ENCODE measurements around the gene CST5.
"Not testable (repeated sequence)": the region's sequence is repeated elsewhere in the genome, so short reads cannot be mapped to it uniquely, and the experiment has no call there.

Gene CST5

DNA sequence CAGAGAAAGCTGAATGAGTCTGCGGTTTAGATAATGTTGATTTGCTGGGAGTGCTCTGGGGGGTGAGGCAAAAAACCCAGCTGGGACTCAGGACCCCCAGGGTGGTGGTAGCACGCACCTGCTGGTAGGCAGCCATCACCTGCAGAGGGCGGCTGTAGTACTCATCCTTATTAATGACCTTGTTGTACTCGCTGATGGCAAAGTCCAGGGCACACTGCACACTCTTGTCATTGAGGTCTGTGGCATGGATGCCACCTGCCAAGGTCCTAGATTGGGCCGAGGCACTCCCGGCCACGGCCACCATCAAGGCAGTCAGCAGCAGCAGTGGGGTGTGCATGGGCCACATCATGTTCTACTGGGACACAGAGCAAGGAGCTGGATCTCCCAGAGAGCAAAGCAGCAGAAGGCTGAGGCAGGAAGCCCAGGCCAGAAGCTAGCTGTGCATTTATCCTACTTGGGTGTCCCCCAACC lies at the start of gene CST5:
Gene CST5, minus strand, starts transcription at position 421 of the 471 bp plus-strand sequence. Its CDS starts 72 bp downstream, at position 349.
- in situ Hi-C loops (cut with MboI; ENCODE audit: low sequenced_read_pairs) = no loop called here

- in situ Hi-C loops (cut with MboI; ENCODE audit: low sequenced_read_pairs) = no loop called here
Observed at GRCh38 chr20:23928788-23929187, 49.2 kb upstream of the CST5 start.

- in situ Hi-C loops (cut with MboI; ENCODE audit: low sequenced_read_pairs) = no loop called here
Observed at GRCh38 chr20:23928353-23928752, 48.8 kb upstream of the CST5 start.

DNA sequence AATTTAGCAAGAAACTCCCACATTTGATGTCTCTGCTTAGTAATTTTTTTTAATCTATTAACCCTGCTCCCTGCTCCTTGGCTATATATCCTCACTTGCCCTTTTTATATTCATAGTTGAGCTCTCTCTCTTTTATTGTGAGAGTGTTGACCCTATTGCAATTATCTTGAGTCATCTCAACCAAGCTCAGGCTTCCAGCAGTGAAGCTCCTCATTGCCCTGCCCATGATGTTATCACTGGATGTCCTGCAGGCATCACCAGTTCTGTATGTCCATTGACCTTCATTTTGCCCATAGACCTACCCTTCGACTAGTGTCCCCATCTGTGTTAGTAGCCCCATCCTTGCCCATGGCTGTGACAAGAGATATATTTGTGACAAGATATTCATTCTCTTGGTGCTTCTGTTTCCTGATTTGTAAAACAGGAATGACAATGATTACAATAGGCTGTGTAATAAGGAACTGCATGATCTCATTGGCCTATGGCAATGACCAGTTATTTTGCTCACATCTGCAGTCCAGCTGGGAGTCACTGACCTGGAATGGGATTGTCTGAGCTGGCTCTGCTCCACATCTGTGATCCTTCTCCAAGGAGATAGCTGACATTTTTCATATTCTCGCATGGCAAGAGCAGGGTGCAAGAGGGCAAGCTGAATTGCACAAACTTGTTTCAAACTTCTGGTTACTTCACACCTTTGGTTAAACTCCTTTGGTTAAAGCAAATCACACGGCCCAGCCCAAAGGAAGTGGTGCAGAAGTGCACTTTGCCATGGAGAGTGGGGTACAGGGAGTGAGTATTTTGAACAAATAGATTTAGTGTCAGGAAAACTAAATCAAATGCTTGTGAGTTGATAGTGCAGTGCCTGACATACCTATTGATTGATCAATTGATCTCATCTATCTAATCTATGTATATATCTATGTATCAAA lies 47.7 kb upstream of the CST5 start:
- in situ Hi-C loops (cut with MboI; ENCODE audit: low sequenced_read_pairs) = no loop called here

- in situ Hi-C loops (cut with MboI; ENCODE audit: low sequenced_read_pairs) = no loop called here
Observed at GRCh38 chr20:23926526-23926880, 47.0 kb upstream of the CST5 start.

DNA sequence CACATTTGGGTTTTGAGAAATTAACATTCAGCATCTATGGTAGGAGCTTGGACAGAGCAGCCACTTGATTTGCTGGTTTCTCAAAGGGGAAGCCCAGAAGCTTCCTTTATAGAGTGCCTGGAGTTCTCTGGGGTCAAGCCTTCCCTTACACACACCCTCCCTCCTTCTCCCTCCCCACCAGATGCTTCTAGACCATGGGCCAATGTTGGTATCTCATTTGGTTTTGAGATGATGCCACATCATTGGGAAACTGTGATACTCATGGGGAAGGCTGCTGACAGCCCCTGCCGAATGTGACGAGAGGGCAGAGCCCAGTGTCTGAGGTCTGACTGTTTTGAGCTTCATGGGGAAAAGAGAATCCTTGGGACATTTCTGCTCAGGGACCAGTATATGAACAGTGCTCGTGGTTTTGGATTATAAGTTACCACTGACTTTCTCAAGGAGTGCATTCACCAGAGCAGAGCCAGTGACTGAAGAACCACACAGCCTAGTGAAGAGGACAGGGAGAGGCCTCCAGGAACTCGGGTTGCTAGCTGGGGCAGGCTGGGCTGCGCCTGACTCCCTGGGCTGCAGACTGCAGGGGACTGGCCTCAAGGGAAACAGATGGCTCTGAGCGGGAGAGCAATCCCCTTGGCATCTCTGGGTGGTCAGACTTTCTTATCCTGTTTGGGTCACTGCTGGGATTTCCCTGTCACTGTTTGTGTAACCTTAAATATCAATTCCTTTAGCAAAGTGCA lies 46.4 kb upstream of the CST5 start:
- in situ Hi-C loops (cut with MboI; ENCODE audit: low sequenced_read_pairs) = no loop called here

DNA sequence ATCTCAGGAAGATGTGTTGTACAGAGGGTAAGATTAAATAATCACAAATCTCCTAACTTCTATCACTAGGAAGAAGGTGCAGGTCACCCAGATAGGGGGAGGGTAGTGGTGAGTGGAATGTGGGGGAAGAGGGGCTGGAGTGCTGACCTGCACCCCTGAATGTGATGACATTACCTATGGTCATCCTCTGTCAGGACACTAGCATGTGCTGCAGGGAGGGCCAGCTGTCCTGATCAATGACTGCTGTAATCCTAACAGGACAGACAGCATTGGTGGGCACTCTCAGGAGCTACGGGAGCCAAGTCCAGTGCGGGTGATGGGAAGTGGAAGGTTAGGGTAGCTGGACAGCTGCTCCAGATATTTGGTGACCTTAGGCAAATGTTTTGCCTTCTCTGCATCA lies 45.2 kb upstream of the CST5 start:
- in situ Hi-C loops (cut with MboI; ENCODE audit: low sequenced_read_pairs) = no loop called here

DNA sequence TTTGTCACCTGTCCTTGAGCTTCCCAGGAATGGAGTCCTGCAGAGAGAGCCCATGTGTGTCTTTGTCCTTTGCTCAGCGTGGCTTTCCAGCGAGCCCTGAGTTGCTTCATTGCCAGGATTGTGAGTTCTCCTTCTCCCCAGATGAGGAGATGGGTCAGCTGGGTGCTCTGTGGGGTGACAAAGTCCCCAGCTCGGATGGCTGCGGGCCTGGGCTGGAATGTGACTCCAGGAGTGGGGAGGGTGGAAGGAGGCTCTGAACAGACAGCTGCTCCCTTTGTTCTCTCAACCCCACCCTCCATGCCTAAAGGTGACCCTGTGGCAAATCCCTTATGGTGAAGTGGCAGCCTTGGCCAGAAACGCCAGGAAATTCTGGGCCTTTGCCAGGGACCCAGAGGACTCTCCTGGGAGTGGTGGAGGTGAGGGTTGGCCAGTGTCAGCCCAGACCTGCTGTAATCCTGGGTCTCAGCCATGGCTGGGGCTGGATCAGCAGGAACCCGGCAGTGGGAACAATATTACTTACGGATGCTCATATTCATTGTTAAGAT lies 44.4 kb upstream of the CST5 start:
- in situ Hi-C loops (cut with MboI; ENCODE audit: low sequenced_read_pairs) = no loop called here

GRCh38 chr20:23923311-23923710 lies 43.8 kb upstream of the CST5 start:
- in situ Hi-C loops (cut with MboI; ENCODE audit: low sequenced_read_pairs) = no loop called here

DNA sequence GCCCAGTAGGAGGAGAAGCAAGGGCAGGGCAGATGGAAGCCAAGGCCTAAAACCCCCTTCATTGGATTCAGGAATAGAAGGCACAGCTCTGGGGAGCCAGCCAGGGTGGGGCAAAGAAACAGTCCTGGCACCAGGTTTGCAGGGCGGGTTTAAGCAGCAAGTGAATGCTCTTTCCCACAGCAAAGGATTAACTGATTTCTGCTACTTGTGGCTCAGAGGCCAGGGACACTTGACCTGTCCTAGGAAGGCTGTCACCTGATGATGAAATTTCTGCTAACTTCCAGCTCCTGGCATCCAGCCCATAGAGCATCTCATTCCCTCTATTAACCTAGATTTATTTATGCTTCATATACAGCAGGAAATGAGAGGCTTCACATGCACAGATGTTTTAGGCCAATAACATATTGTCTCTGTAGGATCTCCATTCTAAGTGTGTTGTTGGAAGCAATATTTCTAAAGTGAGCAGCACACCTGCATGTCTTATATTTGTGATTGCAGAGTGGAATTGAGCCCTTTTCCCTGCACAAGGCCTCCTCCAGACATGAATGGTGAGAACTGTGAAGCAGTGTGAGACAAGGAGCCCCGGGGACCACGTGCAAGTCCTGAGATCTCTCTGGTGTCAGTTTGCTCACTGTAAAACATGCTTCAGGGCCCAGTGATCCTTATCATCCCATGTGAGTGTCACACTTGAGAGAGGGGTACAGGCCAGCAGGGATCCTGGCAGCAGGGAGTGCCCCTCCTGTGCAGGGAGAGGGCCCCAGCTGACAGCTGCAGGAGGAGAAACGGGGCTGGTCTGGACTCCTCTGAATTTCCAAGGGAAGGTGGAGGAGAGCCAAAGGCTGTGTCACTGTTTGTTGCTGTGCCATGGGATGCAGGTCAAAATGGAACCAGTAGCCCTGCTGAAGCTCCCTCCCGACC lies 41.1 kb upstream of the CST5 start:
- in situ Hi-C loops (cut with MboI; ENCODE audit: low sequenced_read_pairs) = no loop called here

GRCh38 chr20:23918896-23919295 lies 39.3 kb upstream of the CST5 start:
- in situ Hi-C loops (cut with MboI; ENCODE audit: low sequenced_read_pairs) = no loop called here

DNA sequence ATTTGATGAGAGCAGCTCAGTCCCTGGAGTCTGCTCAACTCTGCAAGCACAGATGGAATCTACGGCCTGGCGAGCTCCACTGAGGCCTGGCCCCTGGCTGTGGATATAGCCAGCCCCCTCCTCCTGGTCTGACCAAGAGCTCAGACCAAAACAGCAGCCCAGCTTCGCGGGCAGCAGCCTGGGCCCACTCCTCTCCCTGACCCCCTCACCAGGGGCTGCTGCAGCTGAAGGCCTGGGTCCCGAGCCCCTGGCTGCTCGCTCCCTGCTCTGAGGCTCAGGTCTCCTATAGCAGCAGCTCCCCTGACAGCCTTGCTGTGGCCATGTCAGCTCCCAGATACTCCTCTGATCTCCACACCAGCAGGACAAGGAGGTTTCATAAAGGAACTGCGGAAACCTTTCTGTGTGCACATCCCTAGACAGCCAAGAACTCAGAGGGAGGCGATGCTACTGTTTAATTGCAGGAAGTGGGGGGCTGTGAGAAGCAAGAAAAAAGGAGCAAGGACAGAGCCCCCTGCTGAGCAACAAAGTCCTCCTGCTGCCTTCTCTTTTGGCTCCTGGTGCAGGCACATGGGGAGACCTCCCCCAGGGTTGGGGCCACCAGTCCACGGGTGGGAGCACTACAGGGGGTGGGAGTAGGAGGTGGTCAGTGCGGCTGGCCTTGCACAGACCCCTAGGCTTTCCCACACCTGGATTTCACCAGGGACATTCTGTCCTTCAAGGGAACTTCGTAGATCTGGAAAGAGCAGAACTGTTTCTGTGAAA lies 38.7 kb upstream of the CST5 start:
- in situ Hi-C loops (cut with MboI; ENCODE audit: low sequenced_read_pairs) = no loop called here

- in situ Hi-C loops (cut with MboI; ENCODE audit: low sequenced_read_pairs) = no loop called here
Observed at GRCh38 chr20:23917024-23917725, 37.6 kb upstream of the CST5 start.

DNA sequence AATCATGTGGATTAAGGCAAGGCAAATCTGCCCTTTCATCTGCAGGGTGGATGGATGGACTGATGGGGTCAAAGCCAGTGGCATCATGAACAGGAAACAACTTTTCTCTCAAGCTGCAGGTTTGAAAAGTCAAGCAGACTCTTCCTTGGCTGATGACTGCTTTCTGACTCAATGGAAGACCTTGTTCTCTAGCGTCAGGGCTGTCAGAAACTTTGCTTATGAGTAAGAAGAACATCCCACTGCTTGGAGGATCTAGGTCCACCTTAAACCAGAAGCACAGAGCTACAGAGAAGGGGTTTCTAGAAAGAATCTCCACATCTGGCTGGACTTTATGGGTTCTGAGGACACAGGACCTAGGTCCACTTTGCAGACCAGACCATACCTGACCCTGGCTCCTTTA lies 36.3 kb upstream of the CST5 start:
- in situ Hi-C loops (cut with MboI; ENCODE audit: low sequenced_read_pairs) = no loop called here

GRCh38 chr20:23914469-23914868 lies 34.9 kb upstream of the CST5 start:
- in situ Hi-C loops (cut with MboI; ENCODE audit: low sequenced_read_pairs) = not testable (repeated sequence)

DNA sequence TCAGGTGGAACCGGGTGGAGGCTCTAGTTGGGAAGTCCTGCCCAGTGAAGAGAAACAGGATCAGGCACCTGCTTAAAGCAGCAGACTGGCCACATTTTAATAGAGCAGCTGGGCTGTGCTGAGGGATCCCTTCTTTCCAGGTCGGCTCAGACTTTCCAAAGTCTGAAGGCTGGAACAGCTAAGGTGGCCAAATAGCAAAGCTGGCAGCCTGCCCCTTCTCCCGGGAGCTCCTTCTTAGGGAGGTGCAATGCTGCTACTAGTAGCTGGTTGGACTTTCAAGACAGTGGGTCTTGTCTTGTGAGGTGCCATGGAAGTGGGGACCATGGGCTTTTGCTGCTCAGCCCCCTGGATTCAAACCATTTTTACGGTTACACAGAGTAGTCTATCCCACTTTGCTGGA lies 30.7 kb upstream of the CST5 start:
- in situ Hi-C loops (cut with MboI; ENCODE audit: low sequenced_read_pairs) = no loop called here

DNA sequence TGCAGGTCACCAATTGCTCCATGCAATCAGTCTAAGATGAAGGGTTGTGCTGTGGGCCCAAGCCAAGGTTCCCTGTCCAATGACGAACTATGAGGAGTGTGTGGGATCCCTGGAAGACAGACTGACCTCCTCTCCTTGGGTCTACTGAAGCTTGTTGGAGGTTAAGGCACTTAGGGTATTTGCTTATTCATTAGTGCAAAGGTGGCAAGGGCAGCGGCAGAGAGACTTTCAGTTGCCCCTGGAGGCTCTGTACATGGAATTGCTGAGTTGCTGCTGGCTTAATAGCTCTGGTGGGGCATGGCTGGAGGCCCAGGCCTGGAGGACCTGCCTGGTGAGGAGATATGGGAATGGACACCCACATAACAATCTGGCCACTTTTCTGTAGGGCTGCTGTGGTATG lies 29.8 kb upstream of the CST5 start:
- in situ Hi-C loops (cut with MboI; ENCODE audit: low sequenced_read_pairs) = no loop called here

DNA sequence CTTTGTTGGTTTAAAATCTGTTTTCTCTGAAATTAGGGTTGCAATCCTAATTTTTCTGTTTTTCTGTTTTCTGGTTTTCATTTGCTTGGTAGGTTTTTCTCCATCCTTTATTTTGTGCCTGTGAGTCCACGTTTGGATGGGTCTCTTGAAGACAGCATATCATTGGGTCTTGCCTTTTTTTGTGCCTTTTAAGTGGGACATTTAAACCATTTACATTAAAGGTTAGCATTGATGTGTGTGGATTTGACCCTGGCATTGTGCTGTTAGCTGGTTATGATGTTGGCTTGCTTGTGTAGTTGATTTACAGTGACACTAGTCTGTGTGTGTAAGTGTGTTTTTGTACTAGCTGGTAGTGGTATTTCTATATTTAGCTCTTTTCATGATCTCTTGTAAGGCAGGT lies 28.0 kb upstream of the CST5 start:
- in situ Hi-C loops (cut with MboI; ENCODE audit: low sequenced_read_pairs) = no loop called here

GRCh38 chr20:23902396-23902795 lies 22.8 kb upstream of the CST5 start:
- in situ Hi-C loops (cut with MboI; ENCODE audit: low sequenced_read_pairs) = not testable (repeated sequence)

All from hTERT RPE-1 (cell line).